ENCODE measurements around the gene PPM1H.
"Not testable (repeated sequence)": the region's sequence is repeated elsewhere in the genome, so short reads cannot be mapped to it uniquely, and the experiment has no call there.

PPM1H gene

DNA sequence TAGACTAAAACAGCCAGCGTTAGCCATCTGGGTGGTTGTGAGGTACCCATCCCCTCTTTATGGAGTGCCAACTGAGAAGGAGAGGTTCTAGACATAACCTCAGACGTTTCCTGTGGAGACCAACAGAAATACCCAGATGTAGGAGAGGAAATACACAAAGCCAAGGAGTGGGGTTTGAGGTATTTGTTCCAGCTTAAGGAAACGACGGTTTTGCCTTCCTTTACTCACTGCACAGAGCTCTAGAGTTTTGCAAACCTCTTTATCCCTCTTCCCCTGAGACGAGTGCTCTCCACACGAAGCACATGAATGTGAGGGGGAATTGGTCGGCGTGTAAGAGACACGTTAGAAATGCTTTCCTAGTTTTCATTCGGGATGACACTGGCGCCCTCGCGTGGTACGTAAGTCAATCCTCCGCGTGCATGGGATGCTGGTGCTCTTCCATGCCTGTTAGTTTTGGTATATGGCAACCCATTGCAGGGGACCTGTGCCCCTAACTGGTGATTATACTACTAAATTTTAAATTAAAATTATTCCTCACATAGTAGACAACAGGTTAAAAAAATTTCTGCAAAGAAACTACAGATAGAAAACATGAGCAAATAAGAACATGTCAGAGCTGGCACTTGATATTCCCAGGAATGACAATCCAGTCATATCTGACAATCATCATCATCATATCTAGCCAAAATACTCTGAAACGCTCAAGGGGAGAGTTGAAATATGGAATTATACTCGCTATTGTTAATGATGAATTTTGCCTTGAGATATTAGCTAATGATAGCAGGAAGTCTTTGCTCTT is 121.7 kb downstream of the PPM1H start:
- DNase-seq (ENCODE audit: extremely low read depth, insufficient read length), result no peak
- no peaks in the 10 kb centered on the region for H3K36me3 ChIP-seq (ENCODE audit: control insufficient read depth, insufficient read depth, low read length)
- no peaks in the 10 kb centered on the region for H3K27me3 ChIP-seq (replicated peaks; ENCODE audit: control insufficient read depth, insufficient read depth, low read length)
- H3K4me3 ChIP-seq (replicated peaks; ENCODE audit: low read depth, low read length), result 0 out of 2 replicates have a peak overlapping the region, but pooled peaks have one; percentile 6
- TF ChIP-seq, protein P1, sequence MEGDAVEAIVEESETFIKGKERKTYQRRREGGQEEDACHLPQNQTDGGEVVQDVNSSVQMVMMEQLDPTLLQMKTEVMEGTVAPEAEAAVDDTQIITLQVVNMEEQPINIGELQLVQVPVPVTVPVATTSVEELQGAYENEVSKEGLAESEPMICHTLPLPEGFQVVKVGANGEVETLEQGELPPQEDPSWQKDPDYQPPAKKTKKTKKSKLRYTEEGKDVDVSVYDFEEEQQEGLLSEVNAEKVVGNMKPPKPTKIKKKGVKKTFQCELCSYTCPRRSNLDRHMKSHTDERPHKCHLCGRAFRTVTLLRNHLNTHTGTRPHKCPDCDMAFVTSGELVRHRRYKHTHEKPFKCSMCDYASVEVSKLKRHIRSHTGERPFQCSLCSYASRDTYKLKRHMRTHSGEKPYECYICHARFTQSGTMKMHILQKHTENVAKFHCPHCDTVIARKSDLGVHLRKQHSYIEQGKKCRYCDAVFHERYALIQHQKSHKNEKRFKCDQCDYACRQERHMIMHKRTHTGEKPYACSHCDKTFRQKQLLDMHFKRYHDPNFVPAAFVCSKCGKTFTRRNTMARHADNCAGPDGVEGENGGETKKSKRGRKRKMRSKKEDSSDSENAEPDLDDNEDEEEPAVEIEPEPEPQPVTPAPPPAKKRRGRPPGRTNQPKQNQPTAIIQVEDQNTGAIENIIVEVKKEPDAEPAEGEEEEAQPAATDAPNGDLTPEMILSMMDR (IDR thresholded peaks at IDR 0.05; ENCODE audit: insufficient read depth, low read length, poor library complexity, severe bottlenecking), result peak; percentile 85

DNA sequence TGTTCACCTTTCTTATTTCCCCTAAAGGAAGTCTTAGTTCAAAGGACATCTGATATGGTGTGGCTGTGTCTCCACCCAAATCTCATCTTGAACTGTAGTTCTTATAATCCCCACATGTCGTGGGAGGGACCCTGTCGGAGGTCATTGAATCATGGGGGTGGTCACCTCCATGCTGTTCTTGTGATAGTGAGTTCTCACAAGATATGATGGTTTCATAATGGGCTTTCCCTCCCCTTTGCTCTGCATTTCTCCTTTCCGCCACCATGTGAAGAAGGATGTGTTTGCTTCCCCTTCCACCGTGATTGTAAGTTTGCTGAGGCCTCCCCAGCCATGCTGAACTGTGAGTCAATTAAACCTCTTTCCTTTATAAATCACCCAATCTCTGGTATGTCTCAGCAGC is 123.5 kb downstream of the PPM1H start:
- not testable (repeated sequence) for H3K27me3 ChIP-seq (replicated peaks; ENCODE audit: control insufficient read depth, insufficient read depth, low read length); H3K36me3 ChIP-seq (ENCODE audit: control insufficient read depth, insufficient read depth, low read length); H3K4me3 ChIP-seq (replicated peaks; ENCODE audit: low read depth, low read length); DNase-seq (ENCODE audit: extremely low read depth, insufficient read length)

DNA sequence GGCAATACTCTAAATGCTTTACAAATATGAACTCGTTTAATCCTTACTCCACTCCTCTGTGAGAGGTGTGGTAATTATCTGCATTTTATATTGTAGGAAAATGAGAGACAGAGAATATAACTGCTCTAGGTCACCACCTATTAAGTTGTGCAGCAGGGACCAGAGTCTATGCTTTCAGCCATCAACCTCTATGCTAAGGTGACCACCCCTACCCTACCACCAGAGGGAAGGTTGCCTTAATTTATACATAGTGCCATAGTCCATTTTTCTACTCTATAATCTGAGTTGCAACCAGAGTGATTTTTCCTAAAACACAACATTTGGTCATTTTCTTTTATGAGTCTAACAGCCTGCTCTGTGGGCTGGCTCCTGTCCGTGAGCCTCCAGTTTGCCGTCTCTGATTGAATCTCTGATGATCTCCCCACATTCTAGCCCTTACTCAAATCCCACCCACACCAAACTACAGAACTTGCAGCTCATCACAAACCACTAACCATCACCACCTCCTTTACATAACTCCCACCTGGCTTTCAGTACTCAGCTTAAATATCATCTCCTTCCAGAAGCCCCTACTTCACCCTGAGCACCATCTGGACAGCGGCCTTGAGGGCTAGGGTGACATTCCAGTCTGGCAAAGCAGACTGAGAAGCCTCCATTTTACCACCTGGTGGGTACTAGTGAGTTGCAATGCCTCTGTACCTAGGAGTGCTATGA is 126.6 kb downstream of the PPM1H start:
- no peak for DNase-seq (ENCODE audit: extremely low read depth, insufficient read length)
- Histone ChIP-seq H3K27me3 (replicated peaks; ENCODE audit: control insufficient read depth, insufficient read depth, low read length) (no peaks in the 10 kb centered on the region), H3K4me3 (replicated peaks; ENCODE audit: low read depth, low read length) (no peak overlapping the region), H3K36me3 (ENCODE audit: control insufficient read depth, insufficient read depth, low read length) (no peaks in the 10 kb centered on the region)
- TF ChIP-seq, protein P1 (IDR thresholded peaks at IDR 0.05; ENCODE audit: insufficient read depth, low read length, poor library complexity, severe bottlenecking), result no peak

DNA sequence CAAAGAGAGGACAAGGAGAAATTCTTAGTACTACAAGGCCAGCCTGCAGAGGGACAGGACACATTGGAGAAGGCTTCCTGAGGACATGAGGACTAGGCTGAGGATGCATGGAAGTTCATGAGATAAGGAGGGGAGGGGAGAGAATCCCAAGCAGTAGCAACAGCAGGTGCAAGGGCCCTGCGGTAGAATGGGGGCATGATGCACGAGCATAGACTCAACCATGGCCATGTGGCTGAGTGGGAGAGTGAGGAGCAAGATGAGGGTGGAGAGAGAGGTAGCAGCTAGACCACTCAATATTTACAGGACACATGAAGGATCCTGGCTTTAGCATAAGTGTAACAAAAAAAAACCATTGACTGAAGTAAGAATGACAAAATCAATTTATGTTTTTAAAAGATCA is 128.1 kb downstream of the PPM1H start:
- TF ChIP-seq, protein P1 (IDR thresholded peaks at IDR 0.05; ENCODE audit: insufficient read depth, low read length, poor library complexity, severe bottlenecking), result no peak
- no peak overlapping the region for H3K4me3 ChIP-seq (replicated peaks; ENCODE audit: low read depth, low read length)
- no peak for DNase-seq (ENCODE audit: extremely low read depth, insufficient read length)
- no peaks in the 10 kb centered on the region for H3K36me3 ChIP-seq (ENCODE audit: control insufficient read depth, insufficient read depth, low read length)
- H3K27me3 ChIP-seq (replicated peaks; ENCODE audit: control insufficient read depth, insufficient read depth, low read length), result no peaks in the 10 kb centered on the region

DNA sequence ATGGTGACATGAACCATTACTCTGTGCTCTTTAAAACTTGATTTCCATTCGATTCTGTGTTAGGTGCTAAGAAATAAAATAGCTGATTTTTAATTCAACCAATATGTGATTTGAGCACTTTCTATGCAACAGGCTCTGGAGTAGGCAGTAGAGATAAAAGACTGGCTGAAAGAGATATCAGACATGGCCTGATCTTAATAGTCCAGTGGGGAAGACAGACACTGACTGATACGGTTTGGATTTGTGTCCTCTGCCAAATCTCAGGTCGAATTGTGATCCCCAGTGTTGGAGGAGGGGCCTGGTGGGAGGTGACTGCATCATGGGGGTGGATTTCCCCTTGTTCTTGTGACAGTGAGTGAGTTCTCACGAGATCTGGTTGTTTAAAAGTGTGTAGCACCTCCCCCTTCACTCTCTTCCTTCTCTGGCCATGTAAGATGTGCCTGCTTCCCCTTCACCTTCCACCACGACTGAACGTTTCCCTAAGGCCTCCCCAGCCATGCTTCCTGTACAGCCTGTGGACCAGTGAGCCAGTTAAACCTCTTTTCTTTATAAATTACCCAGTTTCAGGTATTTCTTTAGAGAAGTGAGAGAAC is 128.6 kb downstream of the PPM1H start:
- Histone ChIP-seq H3K36me3 (ENCODE audit: control insufficient read depth, insufficient read depth, low read length) (no peaks in the 10 kb centered on the region), H3K4me3 (replicated peaks; ENCODE audit: low read depth, low read length) (no peak overlapping the region), H3K27me3 (replicated peaks; ENCODE audit: control insufficient read depth, insufficient read depth, low read length) (no peaks in the 10 kb centered on the region)
- TF ChIP-seq, protein P1 (IDR thresholded peaks at IDR 0.05; ENCODE audit: insufficient read depth, low read length, poor library complexity, severe bottlenecking), result no peak
- no peak for DNase-seq (ENCODE audit: extremely low read depth, insufficient read length)

DNA sequence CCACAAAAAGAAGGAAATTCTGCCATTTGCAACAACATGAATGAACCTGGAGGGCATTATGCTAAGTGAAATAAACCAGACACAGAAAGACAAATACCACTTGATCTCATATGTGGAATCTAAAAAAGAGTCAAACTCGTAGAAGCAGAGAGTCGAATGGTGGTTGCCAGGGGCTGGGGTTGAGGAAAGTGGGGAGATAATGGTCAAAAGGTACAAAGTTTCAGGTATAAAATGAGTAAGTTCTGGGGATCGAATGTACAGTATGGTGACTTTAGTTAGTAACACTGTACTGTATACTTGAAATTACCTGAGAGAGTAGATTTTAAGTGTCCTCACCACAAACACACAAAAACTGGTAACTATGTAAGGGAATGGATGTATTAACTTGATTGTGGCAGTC is 129.4 kb downstream of the PPM1H start:
- H3K27me3 ChIP-seq (replicated peaks; ENCODE audit: control insufficient read depth, insufficient read depth, low read length), result no peaks in the 10 kb centered on the region
- DNase-seq (ENCODE audit: extremely low read depth, insufficient read length), result no peak
- TF ChIP-seq, protein P1 (IDR thresholded peaks at IDR 0.05; ENCODE audit: insufficient read depth, low read length, poor library complexity, severe bottlenecking), result no peak
- H3K36me3 ChIP-seq (ENCODE audit: control insufficient read depth, insufficient read depth, low read length), result no peaks in the 10 kb centered on the region
- no peak overlapping the region for H3K4me3 ChIP-seq (replicated peaks; ENCODE audit: low read depth, low read length)

Measured in GM06990 (cell line).